ENCODE data around the gene ITPRIPL1. TPM values are rescaled to one million over a fixed set of nuclear protein-coding genes. Genes with fewer than 3 reads are reported as not detected.
A peak's percentile ranks its signal among the peaks of the same experiment; 100 is the strongest.

Gene ITPRIPL1
- total RNA-seq, 1 donor from 2014 or later = 0.56 TPM

GRCh38 chr2:96329456-96329855 lies 4.3 kb downstream of the ITPRIPL1 start:
- no peaks in the 10 kb centered on the region for H3K4me1 Mint-ChIP-seq (ENCODE audit: low read depth, unreplicated experiment)
- no peaks in the 10 kb centered on the region for H3K9me3 Mint-ChIP-seq (ENCODE audit: unreplicated experiment)
- H3K36me3 Mint-ChIP-seq (ENCODE audit: unreplicated experiment) = peaks cover 4% of the 10 kb centered on the region
- no peak overlapping the region for H3K27ac Mint-ChIP-seq (ENCODE audit: unreplicated experiment)
- peaks cover 10% of the 10 kb centered on the region for H3K27me3 Mint-ChIP-seq (ENCODE audit: unreplicated experiment)
- no peak overlapping the region for H3K4me3 Mint-ChIP-seq (ENCODE audit: unreplicated experiment)
- no peak for DNase-seq
- TF ChIP-seq CTCF (IDR thresholded peaks at IDR 0.05; ENCODE audit: partially characterized antibody, unreplicated experiment) = no peak

GRCh38 chr2:96329874-96330273 lies 4.8 kb downstream of the ITPRIPL1 start:
- Mint-ChIP-seq H3K27ac (ENCODE audit: unreplicated experiment) (no peak overlapping the region), H3K27me3 (ENCODE audit: unreplicated experiment) (peaks cover 6% of the 10 kb centered on the region), H3K4me1 (ENCODE audit: low read depth, unreplicated experiment) (peaks cover under 1% of the 10 kb centered on the region), H3K4me3 (ENCODE audit: unreplicated experiment) (no peak overlapping the region), H3K36me3 (ENCODE audit: unreplicated experiment) (peaks cover 4% of the 10 kb centered on the region), H3K9me3 (ENCODE audit: unreplicated experiment) (no peaks in the 10 kb centered on the region)
- DNase-seq = no peak
- TF ChIP-seq CTCF (IDR thresholded peaks at IDR 0.05; ENCODE audit: partially characterized antibody, unreplicated experiment) = no peak

GRCh38 chr2:96330407-96330806 lies 5.3 kb downstream of the ITPRIPL1 start:
- no peaks in the 10 kb centered on the region for H3K9me3 Mint-ChIP-seq (ENCODE audit: unreplicated experiment)
- H3K36me3 Mint-ChIP-seq (ENCODE audit: unreplicated experiment) = peaks cover 4% of the 10 kb centered on the region
- TF ChIP-seq CTCF (IDR thresholded peaks at IDR 0.05; ENCODE audit: partially characterized antibody, unreplicated experiment) = no peak
- DNase-seq = no peak
- H3K4me3 Mint-ChIP-seq (ENCODE audit: unreplicated experiment) = no peak overlapping the region
- H3K27me3 Mint-ChIP-seq (ENCODE audit: unreplicated experiment) = peaks cover 4% of the 10 kb centered on the region
- no peak overlapping the region for H3K27ac Mint-ChIP-seq (ENCODE audit: unreplicated experiment)
- H3K4me1 Mint-ChIP-seq (ENCODE audit: low read depth, unreplicated experiment) = peaks cover 2% of the 10 kb centered on the region

- no peak for TF ChIP-seq CTCF (IDR thresholded peaks at IDR 0.05; ENCODE audit: partially characterized antibody, unreplicated experiment)
- Mint-ChIP-seq H3K4me3 (ENCODE audit: unreplicated experiment) (no peak overlapping the region), H3K4me1 (ENCODE audit: low read depth, unreplicated experiment) (peaks cover 8% of the 10 kb centered on the region), H3K27me3 (ENCODE audit: unreplicated experiment) (peaks cover 3% of the 10 kb centered on the region), H3K9me3 (ENCODE audit: unreplicated experiment) (peaks cover 3% of the 10 kb centered on the region), H3K36me3 (ENCODE audit: unreplicated experiment) (no peaks in the 10 kb centered on the region), H3K27ac (ENCODE audit: unreplicated experiment) (no peak overlapping the region)
- DNase-seq = no peak
Measured at GRCh38 chr2:96333708-96334107, 8.6 kb downstream of the ITPRIPL1 start.

- no peak for DNase-seq
- Mint-ChIP-seq H3K9me3 (ENCODE audit: unreplicated experiment) (peaks cover 5% of the 10 kb centered on the region), H3K27me3 (ENCODE audit: unreplicated experiment) (peaks cover 3% of the 10 kb centered on the region), H3K36me3 (ENCODE audit: unreplicated experiment) (no peaks in the 10 kb centered on the region), H3K27ac (ENCODE audit: unreplicated experiment) (peak overlapping the region; percentile 83), H3K4me1 (ENCODE audit: low read depth, unreplicated experiment) (peaks cover 8% of the 10 kb centered on the region), H3K4me3 (ENCODE audit: unreplicated experiment) (peak overlapping the region; percentile 90)
- TF ChIP-seq CTCF (IDR thresholded peaks at IDR 0.05; ENCODE audit: partially characterized antibody, unreplicated experiment) = no peak
Measured at GRCh38 chr2:96336104-96336775, 11.1 kb downstream of the ITPRIPL1 start.
